ENCODE data around the gene IGFLR1.

Gene IGFLR1

GRCh38 chr19:35742121-35742724 is at the start of gene IGFLR1:
Gene IGFLR1 (minus strand): TSS chr19:35742452. CDS start chr19:35741180, 1,272 bp downstream.
- peak; percentile 89 to 91 for DNase-seq

GRCh38 chr19:35791814-35792279 is 49.6 kb upstream of the IGFLR1 start:
- no peak for DNase-seq

GRCh38 chr19:35790981-35791813 is 48.9 kb upstream of the IGFLR1 start:
- no peak for DNase-seq

DNA sequence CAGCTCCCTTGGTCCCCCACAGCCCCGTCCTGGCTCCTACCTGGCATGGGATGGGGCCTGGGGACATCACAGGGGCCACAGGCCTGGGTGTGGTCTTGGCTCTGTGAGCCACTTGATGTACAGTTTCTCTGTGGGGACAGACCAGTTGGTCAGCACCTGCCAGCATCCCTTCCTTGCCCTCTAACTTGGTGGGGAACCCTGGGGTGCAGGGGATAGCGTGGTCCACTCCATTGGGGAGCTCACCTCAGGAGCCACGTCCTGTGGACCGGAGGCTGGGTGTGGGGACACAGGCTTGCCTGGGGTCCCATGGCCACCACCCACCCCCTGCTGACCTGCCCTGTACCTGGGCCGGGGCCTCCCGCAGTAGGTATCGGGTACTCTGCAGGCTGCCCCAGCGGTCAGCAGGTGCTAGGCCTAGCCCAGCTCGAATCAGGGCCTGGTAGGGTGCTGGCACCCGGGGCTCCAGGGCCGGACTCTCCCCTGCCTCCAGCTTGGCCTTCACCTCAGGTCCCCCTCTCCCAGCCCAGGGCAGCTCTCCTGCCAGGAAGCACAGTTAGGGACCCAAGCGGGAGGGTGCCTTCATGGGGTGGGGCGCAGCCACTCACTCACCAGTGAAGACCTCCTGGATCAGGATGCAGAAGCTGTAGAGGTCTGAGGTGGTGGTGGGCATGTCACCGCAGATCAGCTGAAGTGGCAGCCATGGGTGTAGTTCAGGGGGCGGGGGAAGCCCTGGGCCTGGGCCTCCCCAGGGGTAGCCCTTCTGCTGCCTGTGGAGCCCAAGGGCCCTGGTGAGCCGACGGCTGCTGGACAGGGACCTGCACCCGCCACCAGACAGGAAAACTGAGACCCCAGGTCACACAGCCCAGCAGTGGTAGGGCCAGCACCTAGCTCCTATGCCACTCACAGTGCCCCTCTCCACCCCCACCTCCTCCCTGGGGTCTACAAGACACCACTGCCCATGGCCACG is 48.0 kb upstream of the IGFLR1 start:
- DNase-seq = no peak

- DNase-seq = no peak
These were observed 47.1 kb upstream of the IGFLR1 start for GRCh38 chr19:35789195-35789977.

DNA sequence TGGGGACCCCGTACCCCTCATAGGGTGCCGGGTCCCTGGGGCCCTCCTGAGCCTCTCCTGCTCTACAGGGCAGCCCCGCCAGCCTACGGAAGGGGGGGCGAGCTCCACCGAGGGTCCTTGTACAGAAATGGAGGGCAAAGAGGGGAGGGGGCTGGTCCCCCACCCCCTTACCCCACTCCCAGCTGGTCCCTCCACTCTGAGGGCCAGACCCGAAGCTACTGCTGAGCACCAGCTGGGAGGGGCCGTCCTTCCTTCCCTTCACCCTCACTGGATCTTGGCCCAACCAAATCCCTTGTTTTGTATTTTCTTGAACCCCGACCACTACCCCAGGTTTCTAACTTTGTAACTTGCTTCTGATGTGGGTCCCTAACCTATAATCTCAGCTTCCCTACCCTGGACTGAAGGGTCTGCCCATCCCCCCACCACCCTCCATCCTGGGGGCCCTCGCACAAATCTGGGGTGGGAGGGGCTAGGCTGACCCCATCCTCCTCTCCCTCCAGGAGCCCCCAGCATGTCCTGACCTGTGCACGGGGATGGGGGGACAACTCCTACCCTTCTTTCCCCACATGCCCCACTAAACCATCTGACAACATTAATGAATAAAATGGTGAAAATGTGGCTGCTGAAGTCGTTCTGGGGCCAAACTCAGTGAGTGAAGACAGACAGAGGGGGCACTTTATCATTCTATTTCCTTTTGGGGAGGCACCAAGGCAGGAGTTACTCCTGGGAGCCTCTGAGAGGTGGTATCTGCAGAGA is 46.1 kb upstream of the IGFLR1 start:
- DNase-seq = no peak

DNA sequence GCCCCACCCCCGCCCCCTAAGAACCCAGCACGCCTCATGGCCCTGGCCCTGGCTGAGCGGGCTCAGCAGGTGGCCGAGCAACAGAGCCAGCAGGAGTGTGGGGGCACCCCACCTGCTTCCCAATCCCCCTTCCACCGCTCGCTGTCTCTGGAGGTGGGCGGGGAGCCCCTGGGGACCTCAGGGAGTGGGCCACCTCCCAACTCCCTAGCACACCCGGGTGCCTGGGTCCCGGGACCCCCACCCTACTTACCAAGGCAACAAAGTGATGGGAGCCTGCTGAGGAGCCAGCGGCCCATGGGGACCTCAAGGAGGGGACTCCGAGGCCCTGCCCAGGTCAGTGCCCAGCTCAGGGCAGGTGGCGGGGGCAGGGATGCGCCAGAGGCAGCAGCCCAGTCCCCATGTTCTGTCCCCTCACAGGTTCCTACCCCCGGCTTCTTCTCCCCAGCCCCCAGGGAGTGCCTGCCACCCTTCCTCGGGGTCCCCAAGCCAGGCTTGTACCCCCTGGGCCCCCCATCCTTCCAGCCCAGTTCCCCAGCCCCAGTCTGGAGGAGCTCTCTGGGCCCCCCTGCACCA is 45.1 kb upstream of the IGFLR1 start:
- DNase-seq = no peak

GRCh38 chr19:35786299-35787160 is 44.3 kb upstream of the IGFLR1 start:
- DNase-seq = no peak

GRCh38 chr19:35785339-35785627 is 43.0 kb upstream of the IGFLR1 start:
- no peak for DNase-seq

GRCh38 chr19:35784503-35785338 is 42.5 kb upstream of the IGFLR1 start:
- DNase-seq = no peak

- DNase-seq = no peak
These were observed 41.5 kb upstream of the IGFLR1 start for GRCh38 chr19:35783469-35784434.

DNA sequence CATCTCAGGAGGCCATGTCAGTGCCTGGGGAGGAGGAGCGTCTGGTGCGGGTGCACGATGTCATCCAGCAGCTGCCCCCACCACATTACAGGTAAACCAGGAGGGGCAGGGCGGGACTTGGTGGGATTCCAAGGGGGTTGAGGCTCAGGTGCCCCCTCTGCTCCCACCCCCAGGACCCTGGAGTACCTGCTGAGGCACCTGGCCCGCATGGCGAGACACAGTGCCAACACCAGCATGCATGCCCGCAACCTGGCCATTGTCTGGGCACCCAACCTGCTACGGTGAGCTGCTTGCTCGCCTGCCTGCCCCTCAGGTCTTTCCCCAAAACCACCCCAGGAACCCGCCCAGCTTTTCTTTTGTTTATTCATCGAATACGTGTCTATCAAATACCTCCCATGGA is 40.3 kb upstream of the IGFLR1 start:
- no peak for DNase-seq

GRCh38 chr19:35781650-35782049 is 39.4 kb upstream of the IGFLR1 start:
- no peak for DNase-seq

- no peak for DNase-seq
These were observed 38.5 kb upstream of the IGFLR1 start for GRCh38 chr19:35780717-35781116.

DNA sequence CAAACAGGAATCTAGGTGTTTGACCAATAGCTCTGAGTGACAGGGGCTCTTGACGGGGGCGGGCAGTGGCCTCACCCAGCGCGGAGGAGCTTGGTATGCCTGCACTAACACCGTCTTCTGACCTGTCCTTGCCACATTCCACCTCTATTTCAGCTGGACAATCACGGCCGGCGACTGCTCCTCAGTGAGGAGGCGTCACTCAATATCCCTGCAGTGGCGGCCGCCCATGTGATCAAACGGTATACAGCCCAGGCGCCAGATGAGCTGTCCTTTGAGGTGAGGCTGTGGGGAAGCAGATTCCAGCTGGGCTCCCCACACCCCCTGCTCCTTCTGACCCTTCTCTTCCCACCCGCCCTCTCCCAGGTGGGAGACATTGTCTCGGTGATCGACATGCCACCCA is 37.8 kb upstream of the IGFLR1 start:
- no peak for DNase-seq

GRCh38 chr19:35779033-35779432 is 36.8 kb upstream of the IGFLR1 start:
- no peak for DNase-seq

- DNase-seq = no peak
These were observed 35.7 kb upstream of the IGFLR1 start for GRCh38 chr19:35777961-35778360.
